NCI-H345 (cell line): ENCODE measurements around the gene SNRK.

Source experiments
- DNase-seq: peaks from one replicate; lab custom pipeline; 2025; lab: John Stamatoyannopoulos, UW

Gene SNRK

GRCh38 chr3:43286115-43286840 lies at the start of gene SNRK:
SNRK (plus strand) TSS chr3:43286540; CDS start chr3:43303204, 16,664 bp downstream.
- DNase-seq: peak; percentile 84

GRCh38 chr3:43238801-43239200 lies 47.5 kb upstream of the SNRK start:
- no peak for DNase-seq

GRCh38 chr3:43239755-43240154 lies 46.6 kb upstream of the SNRK start:
- no peak for DNase-seq

GRCh38 chr3:43243590-43244587 lies 42.5 kb upstream of the SNRK start:
- no peak for DNase-seq

GRCh38 chr3:43244694-43245093 lies 41.6 kb upstream of the SNRK start:
- DNase-seq: no peak

GRCh38 chr3:43246976-43247375 lies 39.4 kb upstream of the SNRK start:
- no peak for DNase-seq

- no peak for DNase-seq
Observed at GRCh38 chr3:43247561-43248184, 38.7 kb upstream of the SNRK start.

- no peak for DNase-seq
Observed at GRCh38 chr3:43248185-43248583, 38.2 kb upstream of the SNRK start.

GRCh38 chr3:43248973-43249372 lies 37.4 kb upstream of the SNRK start:
- no peak for DNase-seq

- no peak for DNase-seq
Observed at GRCh38 chr3:43249405-43249804, 36.9 kb upstream of the SNRK start.

GRCh38 chr3:43253294-43253693 lies 33.0 kb upstream of the SNRK start:
- DNase-seq: no peak

- no peak for DNase-seq
Observed at GRCh38 chr3:43254125-43254524, 32.2 kb upstream of the SNRK start.

- no peak for DNase-seq
Observed at GRCh38 chr3:43255662-43256061, 30.7 kb upstream of the SNRK start.

GRCh38 chr3:43256714-43257461 lies 29.5 kb upstream of the SNRK start:
- no peak for DNase-seq

- no peak for DNase-seq
Observed at GRCh38 chr3:43257850-43258249, 28.5 kb upstream of the SNRK start.

GRCh38 chr3:43259626-43260025 lies 26.7 kb upstream of the SNRK start:
- DNase-seq: no peak

- DNase-seq: no peak
Observed at GRCh38 chr3:43260412-43260811, 25.9 kb upstream of the SNRK start.

GRCh38 chr3:43262194-43262593 lies 24.1 kb upstream of the SNRK start:
- DNase-seq: no peak

- no peak for DNase-seq
Observed at GRCh38 chr3:43266451-43266850, 19.9 kb upstream of the SNRK start.

- DNase-seq: no peak
Observed at GRCh38 chr3:43266995-43267394, 19.3 kb upstream of the SNRK start.

GRCh38 chr3:43268636-43269035 lies 17.7 kb upstream of the SNRK start:
- DNase-seq: no peak

GRCh38 chr3:43270078-43270477 lies 16.3 kb upstream of the SNRK start:
- no peak for DNase-seq
